Right forelimb (tissue), 1 donor: ENCODE results near the gene MTMR1.

Experiments used
- DNase-seq: peaks from one replicate; pipeline ENCODE4 v3.0.0-alpha.2; 2018

Gene MTMR1

DNA sequence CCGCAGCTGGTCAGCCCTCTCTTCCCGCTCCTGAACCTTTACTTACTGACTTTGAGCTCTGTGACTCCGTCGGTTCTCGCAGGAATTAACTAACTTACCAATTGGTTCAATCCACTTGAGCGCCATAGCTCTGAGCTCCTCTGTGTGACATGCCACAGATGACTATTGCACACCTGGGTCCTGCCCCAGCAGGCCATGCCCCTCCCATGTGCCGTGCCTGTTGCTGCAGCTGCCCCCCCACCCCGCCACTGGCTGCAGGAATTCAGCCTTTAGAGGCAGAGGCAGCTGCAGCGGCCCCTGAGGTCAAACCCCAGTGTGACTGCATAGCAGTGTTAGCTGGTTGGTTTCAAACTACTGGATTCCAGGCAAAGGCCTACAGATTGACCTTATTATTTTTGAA, 70.6 kb downstream of the MTMR1 start:
- DNase-seq: no peak

DNA sequence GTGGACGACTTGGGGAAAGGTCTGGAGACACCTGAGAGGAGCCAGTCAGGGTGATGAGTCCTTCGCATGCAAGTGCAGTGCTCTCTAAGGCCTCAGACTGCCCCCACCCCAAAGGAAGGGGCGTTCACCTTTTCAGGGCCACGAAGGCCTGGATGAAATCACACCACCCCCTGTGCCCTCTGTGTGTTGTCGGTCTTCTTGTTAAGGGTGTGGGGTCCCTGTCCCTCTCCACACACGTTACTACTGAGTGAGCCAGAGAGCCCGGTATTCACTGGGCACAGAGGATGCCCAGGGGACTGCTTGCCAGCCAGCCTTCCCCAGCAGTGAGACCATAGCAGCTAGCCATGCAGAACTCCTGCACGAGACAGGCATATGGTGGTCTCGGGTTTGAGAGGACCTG, 72.0 kb downstream of the MTMR1 start:
- no peak for DNase-seq

DNA sequence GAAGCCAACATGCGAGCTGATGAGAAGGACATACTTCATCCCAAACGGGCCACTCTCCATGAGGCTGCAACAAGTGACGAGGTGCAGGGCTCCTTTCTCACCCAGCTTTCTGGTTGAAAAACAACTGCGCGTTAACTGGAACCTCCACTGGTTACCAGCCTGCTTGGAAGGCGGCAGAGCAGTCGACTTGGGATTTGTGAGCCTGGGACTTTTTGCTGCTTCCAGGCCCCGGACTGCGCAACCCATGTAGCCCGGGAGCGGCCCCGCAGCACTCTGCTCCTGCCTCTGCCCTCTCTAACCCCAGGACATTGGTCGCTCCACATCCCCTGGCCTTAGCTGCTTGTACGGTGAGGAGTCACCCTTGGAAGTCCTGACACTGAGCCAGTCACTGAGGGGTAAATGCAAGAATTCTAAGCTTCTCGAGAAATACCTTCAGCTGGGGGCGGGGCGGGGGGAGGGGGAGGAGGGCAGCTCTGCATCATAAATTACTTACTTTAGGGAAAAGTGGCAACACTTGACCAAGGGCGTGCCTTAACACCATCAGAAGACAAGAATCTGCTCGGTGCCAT, 72.7 kb downstream of the MTMR1 start:
- no peak for DNase-seq

DNA sequence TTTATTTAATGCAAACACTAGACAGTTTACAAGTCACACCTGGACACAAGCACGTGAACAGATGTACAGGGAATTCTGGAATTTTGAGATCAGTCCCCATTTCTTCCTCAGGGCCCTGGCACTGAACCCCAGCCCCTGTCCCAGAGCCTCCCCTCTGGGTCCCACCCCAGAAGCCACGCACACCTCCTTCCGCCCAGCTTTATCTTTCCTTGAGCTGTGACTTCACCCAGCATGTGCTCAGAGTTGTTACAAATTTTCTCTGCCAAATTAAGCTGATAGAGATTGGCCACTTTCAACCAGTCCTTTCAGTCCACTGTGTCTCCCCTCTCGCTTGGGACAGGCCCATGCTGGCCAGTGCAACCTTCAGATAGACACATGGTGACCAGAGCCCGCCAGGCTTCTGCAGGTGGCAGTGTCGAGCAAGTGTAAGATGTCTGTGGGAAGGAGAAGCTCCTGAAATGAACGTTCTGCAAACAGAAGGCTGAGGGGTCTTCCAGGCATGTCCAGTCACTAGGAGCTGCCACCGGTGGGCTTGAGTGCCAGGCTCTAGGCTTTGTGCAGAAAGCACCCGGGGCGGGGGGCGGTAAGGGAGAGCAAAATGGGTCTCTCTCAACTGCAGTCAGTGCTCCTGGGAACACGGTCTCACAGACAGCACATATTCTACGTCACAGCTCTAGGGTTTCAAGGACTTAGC, 73.3 kb downstream of the MTMR1 start:
- no peak for DNase-seq

DNA sequence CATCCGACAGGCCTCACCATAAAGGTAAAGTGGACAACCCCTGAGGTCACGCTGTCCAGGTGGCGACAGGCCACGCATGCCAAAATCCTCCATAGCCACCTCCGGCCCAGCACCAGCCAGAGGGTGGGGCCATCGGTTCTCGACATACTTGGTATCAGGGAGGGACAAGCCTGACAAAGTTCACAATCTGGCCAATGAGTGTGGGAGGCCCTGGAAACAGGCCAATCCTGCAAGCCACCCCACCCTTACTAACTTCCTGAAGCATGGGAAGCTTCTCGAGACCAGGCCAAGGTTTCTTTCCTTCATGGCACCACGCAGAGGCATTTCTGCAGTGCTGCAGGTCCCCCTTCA, 73.8 kb downstream of the MTMR1 start:
- DNase-seq: no peak

DNA sequence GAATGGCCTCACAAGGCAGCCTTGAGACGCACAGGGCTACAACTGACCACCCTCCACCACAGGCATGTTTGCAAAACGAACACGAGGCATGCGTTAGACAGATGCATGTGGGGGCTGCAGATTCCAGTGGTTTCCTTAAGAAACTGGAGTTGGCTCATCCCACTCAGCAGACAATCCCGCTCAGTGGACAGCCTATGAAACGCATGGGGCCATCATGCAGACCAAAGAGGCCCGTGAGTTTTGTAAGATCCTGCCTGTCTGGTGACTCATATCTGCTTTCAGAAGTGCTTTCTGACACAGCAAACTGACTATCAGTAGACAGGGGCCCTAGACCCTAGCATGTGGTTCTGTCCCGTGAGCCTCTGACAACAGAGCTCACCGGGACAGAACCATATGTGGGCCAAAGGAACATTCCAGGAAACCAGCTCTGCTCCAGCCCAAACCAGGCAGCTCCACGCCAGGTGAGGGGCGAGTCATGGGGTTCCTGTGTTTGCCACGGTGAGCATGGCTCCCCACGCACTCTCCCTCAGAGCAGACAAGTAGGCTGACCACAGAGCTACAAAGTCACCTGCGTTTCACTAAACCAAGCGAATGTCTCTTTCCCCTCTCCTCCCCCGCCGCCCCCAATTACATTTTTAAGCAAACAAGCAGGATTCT, 74.4 kb downstream of the MTMR1 start:
- DNase-seq: no peak

DNA sequence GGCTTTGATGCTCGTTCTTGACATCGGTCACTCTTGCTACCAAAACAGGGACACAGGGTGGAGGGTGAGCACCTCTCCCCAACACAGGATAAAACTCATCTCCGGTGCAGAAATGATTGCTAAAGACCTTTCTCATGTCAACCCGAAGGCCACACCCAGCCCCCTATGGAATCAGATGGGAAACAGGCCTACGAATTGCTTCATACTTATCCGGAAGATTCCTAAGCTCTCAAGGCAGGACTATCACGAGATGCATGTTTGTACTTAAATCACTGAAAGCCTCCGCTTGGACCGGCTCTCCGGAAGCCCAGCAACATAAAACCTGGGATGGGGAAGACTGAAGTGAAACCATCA, 74.9 kb downstream of the MTMR1 start:
- DNase-seq: no peak

DNA sequence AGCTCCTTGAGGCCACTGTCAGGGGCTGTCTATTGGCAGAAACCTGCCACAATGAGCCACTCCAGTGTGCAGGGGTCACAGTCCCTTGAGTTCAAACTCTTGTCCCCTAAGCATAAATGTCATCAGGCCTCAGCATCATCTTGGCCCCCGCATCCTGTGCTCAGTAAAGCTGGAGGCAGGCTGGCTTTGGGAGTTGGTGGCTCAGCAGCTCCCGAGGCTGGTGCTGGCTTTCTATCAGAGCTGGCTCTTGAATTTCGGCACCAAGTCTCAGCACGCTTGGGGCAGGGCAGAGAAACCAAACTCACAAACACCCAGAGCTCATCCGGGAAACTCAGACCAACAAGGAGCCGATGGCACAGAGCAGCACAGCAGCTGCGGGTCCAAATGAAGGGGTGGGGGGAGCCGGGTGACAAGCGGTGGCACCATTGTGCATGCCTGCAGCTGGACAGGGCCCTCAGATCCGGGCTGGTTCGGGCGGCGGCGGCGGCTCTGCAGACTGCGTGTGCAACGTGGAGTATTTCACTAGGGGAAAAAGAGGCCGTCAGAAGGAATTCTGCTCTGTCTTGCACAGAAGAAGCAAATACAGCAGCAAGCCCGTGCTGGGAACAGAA, 75.5 kb downstream of the MTMR1 start:
- DNase-seq: no peak

DNA sequence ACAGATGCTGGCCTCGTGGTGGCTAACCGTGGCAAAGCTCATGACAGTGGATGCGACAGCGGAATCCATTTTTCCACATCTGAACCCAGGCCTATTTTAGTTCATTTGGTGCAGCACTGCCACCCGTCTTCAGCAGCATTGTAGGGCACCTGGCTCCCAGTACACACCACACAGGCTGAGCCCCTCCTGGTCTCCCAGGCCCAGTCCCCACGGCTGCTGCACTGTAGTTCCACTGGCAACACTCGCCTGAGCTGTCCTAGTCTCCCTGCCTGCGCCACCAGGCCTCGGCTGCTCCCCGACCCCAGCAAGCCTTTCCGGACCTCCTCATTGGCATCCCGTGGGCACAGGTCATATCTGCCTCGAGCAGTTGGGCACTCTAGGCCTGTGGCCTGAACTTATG, 76.2 kb downstream of the MTMR1 start:
- no peak for DNase-seq

DNA sequence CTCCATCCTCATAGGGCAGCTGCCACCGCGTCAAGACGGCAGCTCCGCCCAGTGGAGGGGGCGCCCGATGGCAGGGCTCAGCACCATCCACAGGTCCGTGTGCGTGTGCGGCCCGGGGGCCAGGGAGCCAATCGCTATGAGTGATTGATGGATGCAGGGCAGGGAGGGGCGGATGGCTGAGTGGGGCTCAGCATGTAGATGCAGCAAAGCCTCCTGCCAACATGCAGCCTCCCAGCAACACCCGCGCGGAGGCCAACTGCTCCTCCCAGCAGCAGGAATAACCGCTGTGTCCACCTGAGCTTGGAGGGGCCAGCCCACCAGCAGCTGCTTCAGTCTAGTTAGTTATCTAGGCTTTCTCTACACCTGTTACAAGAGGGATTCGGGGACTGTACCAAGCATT, 77.4 kb downstream of the MTMR1 start:
- no peak for DNase-seq

DNA sequence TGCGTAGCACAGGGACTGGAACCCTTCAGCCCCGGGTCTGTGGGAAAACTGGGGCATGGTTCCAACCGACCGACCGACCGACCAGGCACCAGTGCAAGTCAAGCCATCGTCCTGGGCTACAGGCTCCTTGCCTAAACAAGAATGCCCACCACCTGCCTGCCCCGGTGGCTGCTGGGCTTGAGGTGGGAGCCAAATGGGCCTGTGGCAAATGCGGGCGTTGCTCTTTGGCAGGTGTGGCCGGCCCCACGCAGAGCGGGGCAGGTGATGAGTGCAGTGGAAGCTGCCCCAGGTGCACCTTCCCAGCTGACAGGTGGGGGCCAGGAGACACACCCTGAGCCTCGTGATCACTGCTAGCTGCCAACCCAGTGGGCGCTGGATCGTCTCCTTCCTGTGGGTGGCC, 77.9 kb downstream of the MTMR1 start:
- no peak for DNase-seq

DNA sequence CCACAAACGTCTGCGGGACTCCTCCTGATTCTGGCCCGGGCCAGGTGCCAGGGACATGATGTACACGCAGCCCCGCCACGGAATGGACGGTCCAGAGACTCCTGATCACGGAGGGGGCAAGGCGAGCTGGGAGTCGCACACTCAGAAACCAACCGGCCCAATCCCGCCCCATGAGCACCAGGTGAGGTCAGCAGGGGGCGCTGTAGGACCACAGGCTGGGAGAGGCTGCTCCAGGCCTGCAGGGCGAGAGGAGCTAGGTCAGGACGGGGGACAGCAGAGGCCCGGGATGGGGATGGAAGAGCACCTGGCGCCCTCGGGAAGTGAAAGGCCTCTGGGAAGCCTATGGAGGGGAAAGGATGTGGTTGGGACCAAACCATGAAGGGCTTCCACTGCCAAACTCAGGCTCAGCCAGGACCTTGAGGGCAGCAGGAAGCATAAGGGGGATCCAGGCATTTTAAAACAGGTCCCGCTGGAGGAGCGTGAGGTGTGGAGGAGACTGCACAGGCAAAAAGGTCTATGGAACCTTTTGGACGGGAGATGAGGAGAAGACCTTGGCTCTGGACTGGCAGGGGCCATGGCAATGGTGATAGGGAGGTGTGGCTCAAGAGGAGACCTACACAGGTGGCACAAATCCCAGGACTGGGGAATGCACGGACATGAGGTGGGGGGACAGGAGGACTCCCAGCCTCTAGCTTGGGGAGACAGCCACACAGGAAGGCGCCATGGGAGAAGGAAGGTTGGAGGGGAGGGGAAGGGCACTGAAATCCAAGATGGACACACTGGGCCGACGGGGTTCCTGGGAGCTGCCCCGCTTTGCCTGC, 79.2 kb downstream of the MTMR1 start:
- peak; percentile 84 for DNase-seq

DNA sequence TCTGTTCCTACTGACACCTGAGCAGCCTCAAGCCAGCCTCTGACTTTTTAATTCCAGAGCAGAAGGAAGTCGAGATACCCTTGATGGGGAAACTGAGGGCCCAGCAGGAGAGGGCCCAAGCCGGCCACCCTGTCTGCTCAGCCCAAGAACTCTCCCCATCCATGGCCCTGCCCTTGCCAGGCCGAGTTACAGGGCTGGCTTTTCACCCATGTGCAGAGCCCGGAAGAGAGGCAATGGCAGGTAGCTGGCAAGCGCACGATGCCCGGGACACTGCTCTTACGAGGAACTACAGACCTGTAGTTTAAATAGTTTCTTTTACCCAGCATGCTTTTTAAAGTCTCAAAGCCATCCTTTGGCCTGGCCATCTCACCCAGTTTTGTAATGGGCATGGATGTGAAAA, 79.9 kb downstream of the MTMR1 start:
- DNase-seq: no peak

DNA sequence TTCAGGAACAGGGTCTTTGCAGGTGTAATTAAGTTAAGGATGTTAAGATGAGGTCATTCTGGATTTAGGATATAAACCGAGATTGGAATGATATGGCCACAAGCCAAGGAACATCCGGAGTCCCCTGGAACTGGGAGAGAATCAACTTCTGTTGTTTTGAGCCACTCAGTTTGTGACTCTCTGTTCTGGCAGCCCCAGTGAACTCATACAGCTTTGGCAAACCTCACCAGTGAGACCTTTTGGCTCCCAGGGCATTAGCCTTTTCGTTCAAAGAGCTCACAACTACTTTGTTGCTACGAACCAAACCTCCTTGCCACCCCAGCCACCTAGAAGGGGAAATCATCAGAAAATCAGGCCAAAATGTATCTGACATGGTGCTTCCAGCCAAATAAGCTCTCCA, 80.4 kb downstream of the MTMR1 start:
- DNase-seq: no peak

DNA sequence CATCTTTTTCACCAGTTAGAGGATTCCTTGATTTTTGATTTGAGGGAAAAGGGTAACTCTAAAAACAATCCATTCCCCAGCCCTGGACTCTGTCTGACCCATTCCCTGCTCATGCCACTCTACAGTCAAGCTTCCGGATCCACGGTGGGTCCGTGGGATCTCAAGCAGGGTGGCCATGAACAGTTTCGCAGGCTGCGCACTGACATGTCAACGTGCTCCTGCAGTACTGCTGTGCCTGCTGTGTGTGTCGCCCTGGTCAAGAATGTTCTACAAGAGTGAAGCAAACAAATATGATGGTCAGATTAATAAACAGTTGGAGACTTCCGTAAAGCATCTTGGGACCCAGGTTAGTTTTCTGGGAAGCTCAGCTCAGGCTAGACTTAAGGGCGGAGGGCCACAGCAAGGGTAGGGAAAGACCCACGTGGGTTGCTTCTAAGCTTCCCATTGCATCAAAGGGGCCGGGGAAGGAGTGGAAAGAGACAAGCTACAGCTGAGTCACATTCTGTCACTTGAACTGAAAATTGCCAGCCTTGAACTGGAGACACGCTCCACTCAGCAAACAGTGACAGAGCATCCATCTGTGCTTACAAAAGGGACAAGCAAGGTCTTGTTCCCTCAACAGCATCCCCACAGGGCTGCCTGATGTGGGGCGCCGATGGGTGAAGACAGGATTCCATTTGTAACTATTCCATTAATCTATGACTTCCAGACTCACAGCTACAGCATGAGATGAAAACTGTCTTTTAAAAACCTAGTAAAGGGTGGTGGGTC, 81.8 kb downstream of the MTMR1 start:
- no peak for DNase-seq

DNA sequence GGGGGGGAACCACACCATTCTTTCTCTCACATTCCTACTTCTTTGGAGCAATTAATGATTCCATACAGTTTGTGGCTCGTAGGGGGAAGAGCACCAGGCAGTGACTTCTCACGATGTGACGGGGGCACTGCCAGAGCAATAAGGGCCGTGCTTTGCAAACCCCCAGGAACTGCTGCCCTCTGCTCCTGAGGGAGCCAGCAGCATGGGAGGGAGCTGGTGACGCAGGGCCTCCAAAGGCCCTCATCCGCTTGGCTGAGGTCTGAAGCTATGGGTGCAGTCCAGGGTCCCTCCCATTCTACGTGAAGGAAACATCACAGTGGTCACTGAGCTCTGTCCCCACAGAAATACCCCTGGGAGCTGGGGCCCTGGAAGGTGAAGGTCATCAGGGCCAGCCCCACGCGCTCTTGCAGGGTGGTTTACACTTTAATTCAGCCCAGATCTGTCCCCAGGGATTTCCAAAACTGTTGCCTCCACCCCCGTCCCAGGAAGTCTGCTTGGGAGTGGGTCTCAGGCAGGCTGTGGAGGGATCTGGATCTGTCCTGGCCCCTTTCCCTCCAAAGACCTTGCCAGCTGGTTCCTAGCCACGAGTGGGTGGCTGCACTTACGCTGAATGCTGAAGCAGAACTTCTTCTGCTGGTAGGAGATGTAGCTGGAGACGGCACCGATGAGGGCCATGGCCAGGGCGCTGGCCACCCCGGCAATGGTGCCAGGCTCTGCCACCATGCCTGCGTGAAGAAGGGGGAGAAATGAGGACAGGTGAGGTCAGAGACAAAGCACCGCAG, 82.6 kb downstream of the MTMR1 start:
- no peak for DNase-seq

DNA sequence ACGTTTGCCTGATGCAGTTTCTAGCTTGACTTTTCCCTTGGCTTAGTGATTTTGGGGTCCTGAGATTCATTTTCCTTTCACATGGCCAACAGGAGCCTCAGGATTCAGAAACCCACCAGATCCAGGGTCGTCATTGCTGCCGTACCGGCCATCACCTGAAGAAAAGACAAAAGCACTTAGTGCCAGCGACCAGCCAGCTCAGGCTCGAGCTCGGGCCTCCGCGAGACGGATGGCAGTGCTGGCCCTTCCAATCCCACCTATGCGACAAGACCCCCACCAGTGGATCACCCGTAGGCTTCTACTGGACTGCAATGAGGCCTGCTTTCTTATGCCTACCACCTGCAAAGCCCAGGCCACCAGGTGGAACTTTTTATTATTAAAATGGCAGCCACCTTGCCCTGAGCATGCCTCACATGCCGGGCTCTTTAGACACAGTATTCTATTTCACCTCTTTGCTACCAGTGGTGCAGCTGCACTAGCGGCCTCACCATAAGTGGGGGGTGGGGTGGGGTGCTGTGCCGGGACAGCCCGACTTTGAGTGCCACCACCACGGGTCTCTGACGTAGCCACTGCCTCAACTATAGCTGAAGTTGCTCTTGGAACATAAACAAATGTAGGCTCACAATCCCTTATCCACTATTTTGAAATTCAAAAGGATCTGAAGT, 84.3 kb downstream of the MTMR1 start:
- DNase-seq: no peak

DNA sequence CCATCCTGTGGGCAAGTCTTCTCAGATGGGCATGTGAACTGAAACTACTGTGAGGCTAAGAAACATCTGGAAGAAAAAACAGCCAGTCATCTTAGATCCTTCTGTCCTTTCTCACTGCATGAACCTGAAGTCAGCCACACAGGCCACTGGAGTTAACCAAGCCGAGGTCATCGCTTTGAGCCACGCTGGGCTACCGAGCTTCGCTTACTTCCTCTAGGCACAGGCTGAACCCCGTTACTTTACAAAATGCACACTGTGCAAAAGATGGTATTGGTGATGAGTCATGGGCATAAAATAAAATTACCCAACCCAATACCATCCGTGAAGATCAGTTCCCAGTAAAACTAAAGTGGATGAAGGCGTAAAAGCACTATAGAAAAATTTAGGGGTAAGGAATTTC, 86.2 kb downstream of the MTMR1 start:
- DNase-seq: no peak

DNA sequence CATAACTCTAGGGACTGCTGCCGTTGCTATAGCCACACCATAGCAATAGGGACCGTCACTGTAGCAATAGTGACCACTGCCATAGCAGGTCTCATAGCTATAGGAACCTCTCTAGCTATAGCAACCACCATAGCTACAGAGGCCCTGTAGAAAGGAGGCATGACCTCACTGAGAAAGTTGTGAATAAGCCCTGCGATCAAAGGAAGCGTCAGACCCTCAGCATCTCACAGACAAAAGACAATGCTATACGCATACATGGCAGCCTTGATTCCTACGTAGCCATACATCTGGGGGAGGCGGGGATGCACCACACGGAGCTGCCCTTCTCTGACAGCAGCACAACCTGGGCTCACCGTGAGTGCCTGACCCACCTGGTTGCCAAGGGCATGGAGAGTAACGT, 88.5 kb downstream of the MTMR1 start:
- DNase-seq: no peak

DNA sequence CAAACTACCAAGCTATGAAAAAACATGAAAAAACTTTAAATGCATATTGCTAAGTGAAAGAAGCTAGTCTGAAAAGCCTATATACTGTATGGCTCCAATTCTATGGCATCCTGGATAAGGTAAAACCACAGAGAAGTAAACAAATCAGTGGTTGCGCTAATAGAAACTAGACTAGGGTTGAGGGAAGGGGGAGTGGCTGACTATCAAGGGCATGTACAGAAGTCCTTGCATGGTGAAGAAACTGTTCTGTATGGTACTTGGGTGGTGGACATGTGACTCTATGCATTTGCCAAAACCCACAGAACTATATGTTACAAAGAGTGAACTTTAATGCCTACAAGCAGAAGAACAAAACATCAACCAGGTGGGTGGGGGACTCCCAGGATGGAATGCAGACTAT, 96.8 kb downstream of the MTMR1 start:
- DNase-seq: no peak

DNA sequence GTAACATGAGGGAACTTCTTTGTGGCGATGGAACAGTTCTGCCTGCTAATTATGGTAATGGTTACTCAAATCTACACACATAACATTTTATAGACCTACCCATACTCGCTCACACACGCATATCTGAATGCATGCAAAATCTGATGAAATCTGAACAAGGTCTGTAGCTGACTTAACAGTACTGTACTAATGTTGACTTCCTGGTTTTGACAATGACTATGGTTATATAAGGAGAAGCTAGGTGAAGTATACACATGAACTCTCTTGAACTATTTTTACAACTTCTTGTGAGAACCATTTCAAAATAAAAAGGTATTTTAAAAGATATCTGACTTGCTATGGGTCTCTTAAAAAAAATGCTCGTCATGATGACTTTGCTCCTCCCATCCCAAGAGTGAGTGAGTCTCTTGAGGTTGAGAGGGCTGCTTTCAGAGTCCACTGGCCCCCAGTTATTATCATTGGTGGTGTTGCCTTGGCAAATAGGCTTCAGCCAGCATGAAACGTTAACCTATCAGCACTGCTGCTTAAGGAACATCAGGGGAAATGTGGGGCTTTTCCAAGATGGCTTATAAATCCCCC, 99.8 kb downstream of the MTMR1 start:
- DNase-seq: no peak
